SU-DHL-6 (cell line): Measurements from ENCODE around the gene FKBP15.
"Not testable (repeated sequence)": the region's sequence is repeated elsewhere in the genome, so short reads cannot be mapped to it uniquely, and the experiment has no call there.

ENCODE experiments used
- H2AFZ ChIP-seq: fragments of 200-600 bp; sonication (generic); 2 replicates; pipeline ENCODE4 v1.6.1; 2014; ENCODE audit warnings: low read depth, mild to moderate bottlenecking, moderate library complexity, mixed read lengths, antibody characterized with exemption, low read length; ENCODE audit not compliant: severe bottlenecking
- H3F3A ChIP-seq: fragments of 200-600 bp; shearing (Covaris generic); 2 replicates; pipeline ENCODE4 v1.6.0; 2016; ENCODE audit warnings: antibody characterized with exemption, mild to moderate bottlenecking; ENCODE audit not compliant: insufficient read depth
- H3K27ac ChIP-seq: fragments of 200-600 bp; sonication (generic); 2 replicates; pipeline ENCODE4 v1.5.1; 2016; ENCODE audit warnings: low read depth, mild to moderate bottlenecking, low read length, moderate library complexity, mixed read lengths
- H3K27me3 ChIP-seq: fragments of 200-600 bp; sonication (generic), shearing (Covaris generic); 2 replicates; pipeline ENCODE4 v1.6.0; 2014; ENCODE audit warnings: mild to moderate bottlenecking, low read length
- H3K36me3 ChIP-seq: fragments of 200-600 bp; sonication (generic); 2 replicates; pipeline ENCODE4 v1.6.1; 2014; ENCODE audit warnings: mild to moderate bottlenecking, low read length, mixed read lengths
- H3K4me2 ChIP-seq: fragments of 300-600, 200-600 bp; shearing (Covaris generic), sonication (generic); 2 replicates; pipeline ENCODE4 v1.6.0; 2014; ENCODE audit warnings: low read length, low read depth, mild to moderate bottlenecking; ENCODE audit not compliant: poor library complexity, severe bottlenecking
- H3K4me3 ChIP-seq: fragments of 200-600 bp; sonication (generic); 2 replicates; pipeline ENCODE4 v1.5.1; 2014; ENCODE audit warnings: antibody characterized with exemption, low read length, mild to moderate bottlenecking, mixed read lengths; ENCODE audit not compliant: insufficient read depth, poor library complexity, severe bottlenecking
- H3K79me2 ChIP-seq: fragments of 200-600 bp; sonication (generic); 2 replicates; pipeline ENCODE4 v1.6.1; 2014; ENCODE audit warnings: mild to moderate bottlenecking, low read length, moderate library complexity; ENCODE audit not compliant: insufficient read depth
- H3K9ac ChIP-seq: fragments of 200-600 bp; sonication (generic); 2 replicates; pipeline ENCODE4 v1.7.0; 2014; ENCODE audit warnings: mild to moderate bottlenecking, low read length
- H3K9me2 ChIP-seq: fragments of 200-600 bp; sonication (generic); replicated peaks from 2 replicates; pipeline ENCODE4 v1.6.1; 2014; ENCODE audit warnings: low read length; ENCODE audit not compliant: insufficient read depth
- H3K9me3 ChIP-seq: fragments of 200-600 bp; sonication (generic); 2 replicates; pipeline ENCODE4 v1.6.1; 2014; ENCODE audit warnings: low read length, mixed read lengths; ENCODE audit not compliant: insufficient read depth
- H4K20me1 ChIP-seq: fragments of 200-600 bp; sonication (generic); 2 replicates; pipeline ENCODE4 v1.6.1; 2014; ENCODE audit warnings: low read depth, mild to moderate bottlenecking, antibody characterized with exemption, low read length, moderate library complexity, mixed read lengths
- EZH2phosphoT487 ChIP-seq: fragments of 200-600 bp; sonication (generic), shearing (Covaris generic); conservative IDR thresholded peaks from 2 replicates; pipeline ENCODE4 v1.6.1; 2018; ENCODE audit warnings: mild to moderate bottlenecking, antibody characterized with exemption, low read length, moderate library complexity, mixed read lengths
- TF ChIP-seq, protein P1 (sequence below): fragments of 200-600 bp; sonication (generic); IDR thresholded peaks from one replicate; pipeline ENCODE4 v1.5.1; 2017; ENCODE audit warnings: antibody characterized with exemption, mild to moderate bottlenecking, low read length, moderate library complexity; ENCODE audit not compliant: insufficient read depth, poor library complexity, severe bottlenecking

The FKBP15 gene

DNA sequence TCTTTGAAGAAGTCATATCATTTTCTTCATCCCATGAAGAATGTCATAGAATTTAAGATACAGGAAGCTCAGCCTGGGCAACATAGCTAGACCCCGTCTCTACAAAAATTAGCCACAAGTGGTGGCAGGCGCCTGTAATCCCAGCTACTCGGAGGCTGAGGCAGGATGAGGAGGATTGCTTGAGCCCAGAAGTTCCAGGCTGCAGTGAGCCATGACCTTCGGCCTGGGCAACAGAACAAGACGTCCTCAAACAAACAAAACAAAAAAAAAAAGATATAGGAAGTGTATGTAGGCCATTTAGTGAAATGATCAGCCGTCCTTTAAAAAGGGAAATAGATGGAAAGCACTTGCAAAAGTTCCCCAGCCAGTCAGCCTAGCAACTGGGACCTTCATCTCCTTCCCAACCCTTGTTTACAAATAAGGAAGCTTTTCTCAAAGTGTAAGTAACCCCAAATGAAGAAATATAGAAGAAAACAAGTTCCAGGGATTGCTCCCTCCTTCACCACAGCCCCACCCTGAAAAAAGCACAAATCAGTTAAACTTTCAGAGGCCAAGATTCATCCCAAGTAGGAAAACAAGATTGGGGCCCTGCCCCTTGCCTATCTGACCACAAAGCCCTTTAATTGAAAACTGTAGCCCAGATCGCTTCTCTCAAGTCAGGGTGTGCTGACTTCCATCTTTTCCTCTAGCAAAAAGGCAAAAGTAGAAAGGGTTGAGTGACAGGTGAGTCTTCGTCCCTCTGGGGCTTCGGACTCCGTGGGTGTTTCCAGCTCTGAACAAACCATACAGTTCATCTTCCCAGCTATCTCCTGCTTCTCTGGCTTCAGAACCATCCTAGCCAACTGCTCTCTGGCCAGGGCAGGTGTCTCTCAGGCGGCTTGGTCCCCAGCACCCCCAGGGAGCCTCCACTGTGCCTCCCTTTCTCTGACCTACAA, 69.1 kb downstream of the FKBP15 start:
- Histone ChIP-seq H3K4me2 (peak overlapping the region; percentile 67), H3F3A (no peaks in the 10 kb centered on the region), H3K27me3 (no peaks in the 10 kb centered on the region), H3K4me3 (peak overlapping the region; percentile 74), H3K9me3 (no peaks in the 10 kb centered on the region), H3K27ac (no peak overlapping the region), H3K9me2 (no peaks in the 10 kb centered on the region), H3K79me2 (no peaks in the 10 kb centered on the region), H3K9ac (0 out of 2 replicates have a peak overlapping the region, but pooled peaks have one; percentile 66), H4K20me1 (no peaks in the 10 kb centered on the region), H2AFZ (no peak overlapping the region), H3K36me3 (no peaks in the 10 kb centered on the region)
- TF ChIP-seq, protein P1, sequence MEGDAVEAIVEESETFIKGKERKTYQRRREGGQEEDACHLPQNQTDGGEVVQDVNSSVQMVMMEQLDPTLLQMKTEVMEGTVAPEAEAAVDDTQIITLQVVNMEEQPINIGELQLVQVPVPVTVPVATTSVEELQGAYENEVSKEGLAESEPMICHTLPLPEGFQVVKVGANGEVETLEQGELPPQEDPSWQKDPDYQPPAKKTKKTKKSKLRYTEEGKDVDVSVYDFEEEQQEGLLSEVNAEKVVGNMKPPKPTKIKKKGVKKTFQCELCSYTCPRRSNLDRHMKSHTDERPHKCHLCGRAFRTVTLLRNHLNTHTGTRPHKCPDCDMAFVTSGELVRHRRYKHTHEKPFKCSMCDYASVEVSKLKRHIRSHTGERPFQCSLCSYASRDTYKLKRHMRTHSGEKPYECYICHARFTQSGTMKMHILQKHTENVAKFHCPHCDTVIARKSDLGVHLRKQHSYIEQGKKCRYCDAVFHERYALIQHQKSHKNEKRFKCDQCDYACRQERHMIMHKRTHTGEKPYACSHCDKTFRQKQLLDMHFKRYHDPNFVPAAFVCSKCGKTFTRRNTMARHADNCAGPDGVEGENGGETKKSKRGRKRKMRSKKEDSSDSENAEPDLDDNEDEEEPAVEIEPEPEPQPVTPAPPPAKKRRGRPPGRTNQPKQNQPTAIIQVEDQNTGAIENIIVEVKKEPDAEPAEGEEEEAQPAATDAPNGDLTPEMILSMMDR: no peak
- TF ChIP-seq EZH2phosphoT487: no peak

DNA sequence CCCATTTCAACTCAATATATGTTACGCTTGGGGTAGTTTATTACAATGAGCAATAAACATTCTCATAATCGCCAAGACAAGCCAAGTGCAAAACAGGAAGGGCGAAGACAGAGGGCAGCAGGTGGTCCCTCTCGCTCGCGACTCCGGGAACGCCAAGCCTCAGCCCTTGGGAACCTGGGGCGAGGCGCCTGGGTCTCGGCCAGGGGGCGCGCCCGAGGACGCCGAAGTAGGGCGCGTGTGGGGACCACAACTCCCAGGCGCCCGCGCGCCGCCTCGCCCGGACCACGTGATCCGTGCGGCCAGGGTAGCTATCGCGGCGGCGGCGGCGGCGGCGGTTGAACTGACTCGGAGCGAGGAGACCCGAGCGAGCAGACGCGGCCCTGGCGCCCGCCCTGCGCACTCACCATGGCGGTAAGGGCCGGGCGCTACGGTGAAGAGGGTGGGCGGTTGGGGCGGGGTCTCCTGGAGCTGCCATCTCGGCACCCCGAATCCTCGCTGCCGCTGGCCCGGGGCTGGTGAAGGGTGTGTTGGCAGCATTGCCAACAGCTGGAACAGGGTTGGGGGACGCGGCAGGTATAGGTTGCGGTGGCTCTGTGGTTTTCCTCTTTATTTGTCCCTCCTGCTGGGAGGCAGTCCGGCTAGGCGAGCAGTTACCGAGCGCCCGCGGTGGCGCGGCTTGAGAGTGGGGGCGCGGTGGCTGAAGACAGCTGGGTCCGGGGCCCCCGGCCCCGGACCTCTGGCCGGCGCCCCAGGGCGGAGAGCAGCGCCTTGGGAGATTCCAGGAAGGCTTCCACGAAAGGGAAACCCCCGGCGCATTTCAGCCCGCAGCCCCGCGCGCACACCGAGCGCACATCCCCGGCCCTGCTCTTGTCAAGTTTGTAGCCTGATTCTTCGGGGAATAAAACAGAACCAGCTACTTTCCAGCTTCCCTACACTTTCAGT, 70.1 kb downstream of the FKBP15 start, which contains the start of gene SLC31A2:
Gene SLC31A2 (plus strand): TSS at position 338 of the 942 bp plus-strand sequence. CDS start 68 bp downstream, at position 406.
- no peaks in the 10 kb centered on the region for H3K9me3 ChIP-seq
- H3K4me3 ChIP-seq: peak within 1 kb of the TSS; percentile 74
- H3F3A ChIP-seq: no peaks in the 10 kb centered on the region
- peak within 1 kb of the TSS; percentile 66 for H3K9ac ChIP-seq
- peak within 1 kb of the TSS; percentile 91 for H2AFZ ChIP-seq
- TF ChIP-seq EZH2phosphoT487: no peak
- TF ChIP-seq, protein P1: peak; percentile 32
- no peaks in the 10 kb centered on the region for H3K79me2 ChIP-seq
- H4K20me1 ChIP-seq: no peaks in the 10 kb centered on the region
- no peaks in the 10 kb centered on the region for H3K9me2 ChIP-seq
- H3K36me3 ChIP-seq: no peaks in the 10 kb centered on the region
- H3K27ac ChIP-seq: no peak within 1 kb of the TSS
- H3K27me3 ChIP-seq: no peaks in the 10 kb centered on the region
- peak within 1 kb of the TSS; percentile 67 for H3K4me2 ChIP-seq

DNA sequence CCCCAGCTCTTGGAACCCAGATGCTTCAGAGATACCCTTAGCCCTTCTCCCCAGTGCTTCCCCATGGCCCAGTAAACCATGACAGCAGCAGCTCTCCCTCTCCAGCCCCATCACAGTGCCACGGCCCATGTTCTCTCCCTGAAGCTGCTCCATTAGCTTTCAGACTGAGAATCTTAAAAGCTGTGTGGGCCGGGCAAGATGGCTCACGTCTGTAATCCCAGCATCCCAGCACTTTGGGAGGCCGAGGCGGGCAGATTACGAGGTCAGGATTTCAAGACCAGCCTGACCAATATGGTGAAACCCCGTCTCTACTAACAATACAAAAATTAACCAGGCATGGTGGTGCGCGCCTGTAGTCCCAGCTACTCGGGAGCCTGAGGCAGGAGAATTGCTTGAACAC, 71.5 kb downstream of the FKBP15 start:
- not testable (repeated sequence) for H3K9me3 ChIP-seq, H3F3A ChIP-seq, H3K27me3 ChIP-seq, H4K20me1 ChIP-seq, H3K4me2 ChIP-seq, H3K9ac ChIP-seq, H2AFZ ChIP-seq, H3K9me2 ChIP-seq, H3K4me3 ChIP-seq, H3K36me3 ChIP-seq, H3K79me2 ChIP-seq, H3K27ac ChIP-seq
